Mesenchymal stem cell (in vitro differentiated cells and primary cell): Measurements from ENCODE around the gene MPDZ.

ENCODE experiments used
- DNase-seq: peaks from one replicate; pipeline ENCODE4 v3.0.0-alpha.2; 2013
- H2AFZ ChIP-seq: one replicate; pipeline ENCODE4 v1.6.1; 2013; ENCODE audit warnings: low read depth, mild to moderate bottlenecking, control low read depth, inconsistent platforms, low read length, moderate library complexity
- H2AK5ac ChIP-seq: 2 replicates; pipeline ENCODE4 v1.6.1; 2013; ENCODE audit warnings: low read length, moderate library complexity, mild to moderate bottlenecking, inconsistent platforms; ENCODE audit not compliant: severe bottlenecking
- H2BK120ac ChIP-seq: one replicate; pipeline ENCODE4 v1.6.1; 2013; ENCODE audit warnings: low read depth, mild to moderate bottlenecking, inconsistent platforms, low read length, moderate library complexity
- H2BK12ac ChIP-seq, 2 experiments: one replicate each; pipeline ENCODE4 v1.6.1; 2013; ENCODE audit warnings: inconsistent platforms in 2 of 2, low read length in 2 of 2, mild to moderate bottlenecking in 2 of 2, moderate library complexity in 2 of 2, control low read depth in 1 of 2
- H2BK15ac ChIP-seq: one replicate; pipeline ENCODE4 v1.6.1; 2013; ENCODE audit warnings: mild to moderate bottlenecking, low read depth, inconsistent platforms; ENCODE audit not compliant: poor library complexity, severe bottlenecking
- H2BK5ac ChIP-seq: 2 replicates; pipeline ENCODE4 v1.6.1; 2013; ENCODE audit warnings: low read depth, mild to moderate bottlenecking, low read length, control low read depth, inconsistent platforms; ENCODE audit not compliant: poor library complexity, severe bottlenecking
- H3K14ac ChIP-seq, 2 experiments: one replicate each; pipeline ENCODE4 v1.6.1; 2013; ENCODE audit warnings: inconsistent platforms in 2 of 2, low read length in 2 of 2, control low read depth in 1 of 2, mild to moderate bottlenecking in 1 of 2, moderate library complexity in 1 of 2
- H3K18ac ChIP-seq, 2 experiments: one replicate each; pipeline ENCODE4 v1.6.1; 2013; ENCODE audit warnings: inconsistent platforms in 2 of 2, low read length in 2 of 2, control low read depth in 1 of 2, low read depth in 1 of 2, mild to moderate bottlenecking in 1 of 2
- H3K23ac ChIP-seq, 2 experiments: one replicate each; pipeline ENCODE4 v1.6.1; 2013; ENCODE audit warnings: inconsistent platforms in 2 of 2, low read length in 2 of 2, mild to moderate bottlenecking in 2 of 2, moderate library complexity in 2 of 2, control low read depth in 1 of 2
- H3K27ac ChIP-seq: 2 replicates; pipeline ENCODE4 v1.5.1; 2013; ENCODE audit warnings: mild to moderate bottlenecking, moderate library complexity, low read length, control low read depth, inconsistent platforms; ENCODE audit not compliant: poor library complexity, severe bottlenecking
- H3K27me3 ChIP-seq, 2 experiments: 2 replicates each; pipeline versions ENCODE4 v1.6.1 to v1.7.0; 2013; ENCODE audit warnings: low read length in 2 of 2, mild to moderate bottlenecking in 2 of 2, moderate library complexity in 2 of 2, control low read depth in 1 of 2, inconsistent platforms in 1 of 2; ENCODE audit not compliant: control insufficient read depth in 1 of 2, insufficient read depth in 1 of 2
- H3K36me3 ChIP-seq, 2 experiments: 2 replicates each; pipeline versions ENCODE4 v1.6.1 to v1.7.0; 2013; ENCODE audit warnings: low read length in 2 of 2, control low read depth in 1 of 2, inconsistent platforms in 1 of 2, low read depth in 1 of 2, mild to moderate bottlenecking in 1 of 2; ENCODE audit not compliant: insufficient read depth in 2 of 2, control insufficient read depth in 1 of 2
- H3K4ac ChIP-seq, 2 experiments: one replicate each; pipeline ENCODE4 v1.6.1; 2013; ENCODE audit warnings: inconsistent platforms in 2 of 2, low read length in 2 of 2, mild to moderate bottlenecking in 2 of 2, moderate library complexity in 2 of 2, control low read depth in 1 of 2, low read depth in 1 of 2
- H3K4me1 ChIP-seq: 2 replicates; pipeline ENCODE4 v1.6.1; 2013; ENCODE audit warnings: low read depth, low read length, control low read depth; ENCODE audit not compliant: control insufficient read depth, insufficient read depth
- H3K4me2 ChIP-seq: 2 replicates; pipeline ENCODE4 v1.6.1; 2013; ENCODE audit warnings: low read length, mild to moderate bottlenecking, inconsistent platforms; ENCODE audit not compliant: poor library complexity, severe bottlenecking
- H3K4me3 ChIP-seq, 2 experiments: 2 replicates each; pipeline versions ENCODE4 v1.5.1 to v1.7.0; 2013; ENCODE audit warnings: low read length in 2 of 2, mild to moderate bottlenecking in 2 of 2, control low read depth in 1 of 2, low read depth in 1 of 2; ENCODE audit not compliant: insufficient read depth in 1 of 2
- H3K79me1 ChIP-seq: replicated peaks from 2 replicates; pipeline ENCODE4 v1.6.1; 2013; ENCODE audit warnings: mild to moderate bottlenecking, control low read depth, low read length, inconsistent platforms; ENCODE audit not compliant: poor library complexity, severe bottlenecking
- H3K9ac ChIP-seq: 2 replicates; pipeline ENCODE4 v1.7.0; 2013; ENCODE audit warnings: mild to moderate bottlenecking, low read length, moderate library complexity
- H3K9me3 ChIP-seq: 2 replicates; pipeline ENCODE4 v1.7.0; 2013; ENCODE audit warnings: mild to moderate bottlenecking, low read length; ENCODE audit not compliant: control insufficient read depth
- H4K8ac ChIP-seq: one replicate; pipeline ENCODE4 v1.6.1; 2013; ENCODE audit warnings: inconsistent platforms, mild to moderate bottlenecking, low read length, moderate library complexity
- H4K91ac ChIP-seq: one replicate; pipeline ENCODE4 v1.6.1; 2013; ENCODE audit warnings: mild to moderate bottlenecking, low read length, inconsistent platforms
- WGBS: methylation state at CpG from one replicate; pipeline ENCODE4 v1.1.7; 2013; ENCODE audit warnings: mixed read lengths; 5-methylcytosine and 5-hydroxymethylcytosine counted together

Gene MPDZ

DNA sequence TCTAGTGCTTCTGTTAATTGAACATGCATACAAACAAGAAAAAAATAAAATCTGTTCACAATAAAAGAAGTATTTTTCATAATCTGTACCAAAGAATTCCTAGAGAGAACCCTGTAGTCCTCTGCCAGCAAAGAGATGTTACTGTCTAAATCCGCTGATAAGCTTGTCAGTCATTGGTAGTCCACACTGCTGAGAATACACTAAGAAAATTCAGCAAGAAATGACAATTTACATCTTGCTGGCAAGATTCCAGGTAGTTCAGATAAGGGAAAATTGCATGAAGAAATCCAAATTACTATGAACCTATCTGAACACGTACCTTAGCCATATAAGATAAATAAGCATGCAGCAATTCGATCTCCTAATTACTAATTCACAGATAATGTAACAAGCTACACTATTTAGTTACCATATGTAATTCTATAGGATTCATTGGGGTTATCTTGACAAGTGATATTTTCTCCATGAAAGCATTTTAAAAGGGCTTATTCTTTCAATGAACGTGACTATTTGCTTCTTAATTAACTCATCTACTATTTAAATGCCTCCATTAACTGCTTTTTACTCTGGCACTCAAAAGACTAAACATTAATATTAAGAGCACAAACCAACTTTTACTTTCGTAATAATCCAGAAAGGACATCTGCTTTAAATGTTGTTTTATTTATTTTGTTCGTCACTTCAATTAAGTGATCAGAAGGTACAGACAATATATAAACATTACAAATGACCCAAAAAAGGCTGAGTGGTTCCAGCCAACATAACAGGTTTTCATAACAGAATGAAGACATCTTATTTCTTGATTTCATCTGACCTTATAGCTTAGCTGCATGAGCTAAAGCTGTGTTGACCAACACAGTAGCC lies 9.7 kb downstream of the MPDZ start:
- no peak overlapping the region for H4K91ac ChIP-seq
- no peak overlapping the region for H3K9ac ChIP-seq
- H3K4ac ChIP-seq, result no peak overlapping the region
- H2BK15ac ChIP-seq, result no peak overlapping the region
- H3K27ac ChIP-seq, result no peak overlapping the region
- no peak overlapping the region for H3K14ac ChIP-seq
- peaks cover 3% of the 10 kb centered on the region for H3K4me1 ChIP-seq
- no peak overlapping the region for H3K4me2 ChIP-seq
- H3K27me3 ChIP-seq, result no peaks in the 10 kb centered on the region
- 95% methylated on average over 3 of the region's 6 CpGs for WGBS
- no peaks in the 10 kb centered on the region for H3K9me3 ChIP-seq
- no peak overlapping the region for H2AK5ac ChIP-seq
- no peak overlapping the region for H4K8ac ChIP-seq
- H3K23ac ChIP-seq, result no peak overlapping the region
- no peak overlapping the region for H3K18ac ChIP-seq
- no peak overlapping the region for H2BK120ac ChIP-seq
- H3K79me1 ChIP-seq, result peaks cover 13% of the 10 kb centered on the region
- no peak overlapping the region for H3K4me3 ChIP-seq
- no peaks in the 10 kb centered on the region for H3K36me3 ChIP-seq
- no peak overlapping the region for H2BK5ac ChIP-seq
- no peak for DNase-seq
- H2AFZ ChIP-seq, result no peak overlapping the region
- no peak overlapping the region for H2BK12ac ChIP-seq

DNA sequence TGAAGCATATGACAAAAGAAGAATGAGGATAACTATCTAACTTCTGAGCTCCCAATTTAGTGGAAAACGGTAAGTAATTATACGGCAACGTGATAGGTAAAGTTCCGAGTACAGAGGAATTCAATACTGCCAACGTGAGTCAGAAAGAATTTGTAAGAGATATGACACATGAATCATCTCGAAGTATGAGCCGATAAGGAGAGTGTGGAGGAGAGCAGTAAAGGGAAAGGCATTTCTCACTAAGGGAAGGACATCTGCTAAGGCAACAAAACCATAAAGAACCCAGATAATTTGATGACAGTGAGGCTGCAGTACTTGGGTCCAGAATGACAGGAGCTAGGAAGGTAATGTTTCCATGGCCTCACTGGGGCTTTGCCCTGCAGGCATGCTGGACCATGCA lies 11.0 kb downstream of the MPDZ start:
- Histone ChIP-seq H4K8ac (no peak overlapping the region), H3K4me2 (no peak overlapping the region), H2BK5ac (no peak overlapping the region)

DNA sequence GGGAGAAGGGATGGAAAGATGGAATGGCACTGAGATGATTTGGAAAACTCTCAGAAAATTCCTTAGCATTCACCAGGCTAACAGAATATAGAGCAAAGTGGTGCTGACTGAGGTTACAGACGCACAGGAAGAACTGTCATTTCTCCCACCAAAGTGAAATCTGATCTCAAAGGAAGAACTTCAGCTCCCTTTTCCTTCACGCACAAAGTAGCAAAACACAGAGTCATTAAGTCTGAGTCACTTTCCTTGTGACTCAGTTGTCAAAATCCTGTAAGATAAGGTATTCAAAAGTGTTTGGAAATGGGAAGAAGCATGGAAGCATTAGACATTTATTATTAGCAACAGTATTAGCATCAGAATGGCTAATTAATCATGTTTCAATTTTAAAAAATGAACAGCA lies 11.7 kb downstream of the MPDZ start:
- Histone ChIP-seq H2BK120ac (no peak overlapping the region), H3K4me3 (no peak overlapping the region), H3K14ac (no peak overlapping the region), H3K79me1 (peaks cover 10% of the 10 kb centered on the region), H3K4ac (no peak overlapping the region), H3K9ac (peak overlapping the region; percentile 40), H3K18ac (no peak overlapping the region), H2AK5ac (no peak overlapping the region), H3K27me3 (no peaks in the 10 kb centered on the region), H3K36me3 (no peaks in the 10 kb centered on the region), H2AFZ (no peak overlapping the region), H3K4me1 (peaks cover 3% of the 10 kb centered on the region), H3K4me2 (no peak overlapping the region), H2BK12ac (no peak overlapping the region), H4K8ac (no peak overlapping the region), H3K23ac (no peak overlapping the region), H4K91ac (no peak overlapping the region), H2BK15ac (no peak overlapping the region), H3K9me3 (no peaks in the 10 kb centered on the region), H3K27ac (peak overlapping the region; percentile 48), H2BK5ac (no peak overlapping the region)
- 0% methylated on average over 1 of the region's 2 CpGs for WGBS
- peak; percentile 95 for DNase-seq

More for the DNA sequence above, 11.0 kb downstream of the MPDZ start:
- Histone ChIP-seq H3K27me3 (no peaks in the 10 kb centered on the region), H2BK12ac (peak overlapping the region in 1 of 2 experiments; percentile 79), H2AK5ac (no peak overlapping the region), H3K18ac (peak overlapping the region in 1 of 2 experiments; percentile 88), H3K9ac (no peak overlapping the region), H4K91ac (no peak overlapping the region), H3K14ac (no peak overlapping the region), H3K36me3 (no peaks in the 10 kb centered on the region), H2BK15ac (no peak overlapping the region), H3K4me1 (peaks cover 3% of the 10 kb centered on the region), H3K4me3 (no peak overlapping the region), H3K79me1 (peaks cover 13% of the 10 kb centered on the region), H3K23ac (no peak overlapping the region), H3K9me3 (no peaks in the 10 kb centered on the region), H3K27ac (no peak overlapping the region), H2AFZ (no peak overlapping the region), H3K4ac (no peak overlapping the region), H2BK120ac (no peak overlapping the region)
- DNase-seq, result peak; percentile 64
- 10% methylated on average over 7 of the region's 7 CpGs for WGBS

DNA sequence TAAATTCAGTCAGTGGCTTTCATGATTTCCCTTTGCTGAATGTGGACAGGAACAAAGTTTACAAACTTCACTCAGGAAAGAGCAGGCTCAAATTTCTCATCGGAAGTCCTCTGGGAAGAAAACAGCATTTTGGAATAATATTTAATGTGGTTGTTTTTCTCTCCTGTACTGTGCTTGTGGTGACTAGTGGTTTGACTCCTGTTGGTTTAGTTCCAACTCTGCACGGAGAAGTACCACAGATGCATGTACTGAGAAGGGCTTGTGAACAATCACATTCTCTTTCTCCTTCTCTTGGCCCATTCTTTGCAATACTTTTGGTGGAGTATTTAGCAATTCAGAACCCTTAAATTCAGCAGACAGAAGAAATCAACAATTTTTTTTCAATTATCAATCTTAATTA lies 13.3 kb downstream of the MPDZ start:
- Histone ChIP-seq H2AFZ (no peak overlapping the region), H2BK15ac (no peak overlapping the region), H3K9ac (peak overlapping the region; percentile 37), H3K18ac (no peak overlapping the region), H4K91ac (no peak overlapping the region), H3K23ac (no peak overlapping the region), H3K27me3 (no peaks in the 10 kb centered on the region), H3K36me3 (no peaks in the 10 kb centered on the region), H2BK120ac (no peak overlapping the region), H3K9me3 (no peaks in the 10 kb centered on the region), H4K8ac (no peak overlapping the region), H2BK5ac (no peak overlapping the region), H3K4me3 (no peak overlapping the region), H3K79me1 (peaks cover 14% of the 10 kb centered on the region), H3K4me1 (peaks cover 3% of the 10 kb centered on the region), H3K14ac (no peak overlapping the region), H3K4me2 (no peak overlapping the region), H2AK5ac (no peak overlapping the region), H3K27ac (no peak overlapping the region), H2BK12ac (no peak overlapping the region), H3K4ac (no peak overlapping the region)
- WGBS, result 60% methylated on average over 2 of the region's 2 CpGs
- DNase-seq, result peak; percentile 43
